ENCODE data around the gene CLEC2L.

- TF ChIP-seq POLR2A (IDR thresholded peaks at IDR 0.05; ENCODE audit: low read depth, low read length), result no peak
- TF ChIP-seq TAF1 (IDR thresholded peaks at IDR 0.05; ENCODE audit: low read depth, low read length), result no peak
- no peak for TF ChIP-seq POLR2AphosphoS5 (IDR thresholded peaks at IDR 0.05; ENCODE audit: low read depth, low read length)
These were observed 43.9 kb upstream of the CLEC2L start for GRCh38 chr7:139479620-139480019.
